ENCODE data around the gene MANBA.

DNA sequence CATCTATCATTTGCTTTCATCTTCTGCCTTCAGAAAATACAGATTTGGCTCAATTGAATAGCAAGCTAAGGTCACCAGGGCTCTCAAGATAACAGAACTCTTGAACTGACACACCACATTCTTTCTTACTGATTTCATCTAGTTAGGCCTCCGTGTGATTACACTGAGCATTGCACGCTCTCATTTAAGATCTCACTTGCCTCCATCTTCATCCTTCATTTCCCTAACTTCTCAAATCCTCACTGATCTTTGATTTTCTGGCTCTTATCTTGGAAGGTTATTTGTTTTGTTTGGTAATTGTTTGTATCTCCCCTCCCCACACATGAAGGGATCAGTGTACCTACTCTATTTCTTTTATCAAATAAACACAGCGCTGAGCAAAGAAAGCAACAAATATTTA lies 47.7 kb downstream of the MANBA start:
- TF ChIP-seq, protein P1, sequence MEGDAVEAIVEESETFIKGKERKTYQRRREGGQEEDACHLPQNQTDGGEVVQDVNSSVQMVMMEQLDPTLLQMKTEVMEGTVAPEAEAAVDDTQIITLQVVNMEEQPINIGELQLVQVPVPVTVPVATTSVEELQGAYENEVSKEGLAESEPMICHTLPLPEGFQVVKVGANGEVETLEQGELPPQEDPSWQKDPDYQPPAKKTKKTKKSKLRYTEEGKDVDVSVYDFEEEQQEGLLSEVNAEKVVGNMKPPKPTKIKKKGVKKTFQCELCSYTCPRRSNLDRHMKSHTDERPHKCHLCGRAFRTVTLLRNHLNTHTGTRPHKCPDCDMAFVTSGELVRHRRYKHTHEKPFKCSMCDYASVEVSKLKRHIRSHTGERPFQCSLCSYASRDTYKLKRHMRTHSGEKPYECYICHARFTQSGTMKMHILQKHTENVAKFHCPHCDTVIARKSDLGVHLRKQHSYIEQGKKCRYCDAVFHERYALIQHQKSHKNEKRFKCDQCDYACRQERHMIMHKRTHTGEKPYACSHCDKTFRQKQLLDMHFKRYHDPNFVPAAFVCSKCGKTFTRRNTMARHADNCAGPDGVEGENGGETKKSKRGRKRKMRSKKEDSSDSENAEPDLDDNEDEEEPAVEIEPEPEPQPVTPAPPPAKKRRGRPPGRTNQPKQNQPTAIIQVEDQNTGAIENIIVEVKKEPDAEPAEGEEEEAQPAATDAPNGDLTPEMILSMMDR (IDR thresholded peaks at IDR 0.05 in 4 of 5, conservative IDR thresholded peaks at IDR 0.05 in 1 of 5): no peak
- no peak for TF ChIP-seq POLR2A (IDR thresholded peaks at IDR 0.05)
